ENCODE results near the gene SLC26A6. TPM values are rescaled to one million over a fixed set of nuclear protein-coding genes. Genes with fewer than 3 reads are reported as not detected.

SLC26A6 gene
- total RNA-seq, 2 experiments from 2014 or later = 35.0 to 38.5 TPM

- ChIA-PET CTCF (interaction anchor here (0.5 kb wide), 1 partner anchor 86 kb away, joined by 3 read pairs; no protein-coding TSS in a partner anchor), POLR2A (no interaction called here)
- intact Hi-C loops (cut with DNase I, micrococcal nuclease) = no loop called here
- H3K4me1 Mint-ChIP-seq = no peaks in the 10 kb centered on the region
- no peak for DNase-seq
- H3K4me3 Mint-ChIP-seq = no peak overlapping the region
- H3K27me3 Mint-ChIP-seq = no peaks in the 10 kb centered on the region
- no peaks in the 10 kb centered on the region for H3K9me3 Mint-ChIP-seq (ENCODE audit: low read depth)
- peaks cover 2% of the 10 kb centered on the region for H3K36me3 Mint-ChIP-seq (ENCODE audit: low read depth)
- no peak overlapping the region for H3K27ac Mint-ChIP-seq
- no peak for ATAC-seq
These were observed 9.9 kb upstream of the SLC26A6 start for GRCh38 chr3:48644898-48645760.

- CTCF ChIA-PET = no interaction called here
- Mint-ChIP-seq H3K27ac (no peak overlapping the region), H3K4me1 (no peaks in the 10 kb centered on the region), H3K9me3 (ENCODE audit: low read depth) (no peaks in the 10 kb centered on the region), H3K27me3 (no peaks in the 10 kb centered on the region), H3K4me3 (no peak overlapping the region), H3K36me3 (ENCODE audit: low read depth) (peaks cover 4% of the 10 kb centered on the region)
- POLR2A ChIA-PET = interaction anchor here (0.6 kb wide), 1 partner anchor 1170 kb away, joined by 3 read pairs; no protein-coding TSS in a partner anchor
- intact Hi-C loops (cut with DNase I, micrococcal nuclease) = no loop called here
- no peak for DNase-seq
- no peak for ATAC-seq
These were observed 7.3 kb upstream of the SLC26A6 start for GRCh38 chr3:48642605-48643004.

DNA sequence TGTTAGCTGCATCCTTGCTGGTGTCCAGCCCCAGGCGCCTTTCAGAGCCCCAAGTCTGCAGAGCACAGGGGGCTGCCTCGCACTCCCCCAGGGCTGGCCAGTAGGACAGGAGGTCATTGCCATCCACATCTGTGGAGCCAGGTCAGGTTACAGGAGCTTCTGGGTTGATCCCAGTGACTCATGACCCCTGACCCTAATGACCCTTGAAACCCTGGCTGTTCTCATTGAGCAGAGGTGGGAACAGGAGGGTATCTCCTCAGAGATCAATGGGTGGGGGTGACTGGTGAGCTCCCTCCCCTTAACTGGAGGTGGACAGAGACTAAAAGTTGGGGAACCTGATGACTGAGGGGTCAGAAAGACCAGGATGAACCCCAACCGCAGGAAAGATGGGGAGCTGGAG, 6.1 kb upstream of the SLC26A6 start:
- no peaks in the 10 kb centered on the region for H3K9me3 Mint-ChIP-seq (ENCODE audit: low read depth)
- no peak overlapping the region for H3K4me3 Mint-ChIP-seq
- CTCF ChIA-PET = interaction anchor here (0.8 kb wide), 1 partner anchor 85 kb away, joined by 3 read pairs; the partner anchor contains the start of gene PFKFB4
- ATAC-seq (no peak), DNase-seq (no peak)
- no peaks in the 10 kb centered on the region for H3K27me3 Mint-ChIP-seq
- POLR2A ChIA-PET = no interaction called here
- intact Hi-C loops (cut with DNase I, micrococcal nuclease) = no loop called here
- H3K27ac Mint-ChIP-seq = no peak overlapping the region
- H3K36me3 Mint-ChIP-seq (ENCODE audit: low read depth) = peaks cover 4% of the 10 kb centered on the region
- no peaks in the 10 kb centered on the region for H3K4me1 Mint-ChIP-seq

DNA sequence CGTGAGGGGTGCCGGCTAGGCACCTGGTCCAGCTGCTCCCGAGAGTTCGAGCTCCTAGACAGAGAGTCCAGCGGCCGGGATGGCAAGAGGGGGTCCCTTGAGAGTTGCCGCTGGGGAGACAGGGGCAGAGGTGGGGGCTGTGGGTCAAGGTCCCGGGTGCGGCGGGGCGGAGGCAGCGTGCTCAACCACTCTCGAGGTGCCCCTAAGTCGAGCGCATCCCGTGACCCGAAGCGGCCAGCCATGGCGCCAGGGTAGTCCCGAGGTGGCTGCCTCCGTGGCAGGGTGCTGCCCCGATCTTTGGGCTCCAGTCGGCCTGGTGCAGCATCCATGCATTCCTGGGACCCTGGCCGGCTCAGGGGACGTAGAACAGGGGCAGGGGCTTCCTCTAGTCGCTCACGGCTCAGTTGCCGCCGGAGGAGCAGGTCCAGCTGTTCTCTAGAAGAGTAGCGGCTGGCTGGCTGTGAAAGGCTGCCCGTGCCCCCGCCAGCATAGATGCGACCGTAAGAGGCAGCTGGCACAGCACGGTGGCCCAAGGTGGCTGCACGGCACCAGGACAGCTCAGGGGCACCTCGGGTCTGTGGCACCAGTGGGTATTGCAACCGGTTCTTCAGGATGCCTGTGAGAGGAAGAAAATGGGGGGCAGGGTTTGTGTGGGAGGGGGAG, 4.8 kb upstream of the SLC26A6 start:
- CTCF ChIA-PET = interaction anchor here (1.8 kb wide), 1 partner anchor 239 kb away, joined by 6 read pairs; no protein-coding TSS in a partner anchor
- intact Hi-C loops (cut with DNase I, micrococcal nuclease) = no loop called here
- Mint-ChIP-seq H3K36me3 (ENCODE audit: low read depth) (peaks cover 4% of the 10 kb centered on the region), H3K9me3 (ENCODE audit: low read depth) (no peaks in the 10 kb centered on the region), H3K27ac (no peak overlapping the region), H3K27me3 (no peaks in the 10 kb centered on the region), H3K4me3 (no peak overlapping the region), H3K4me1 (peaks cover 3% of the 10 kb centered on the region)
- ATAC-seq (no peak), DNase-seq (no peak)
- POLR2A ChIA-PET = no interaction called here

GRCh38 chr3:48637305-48637704, 2.0 kb upstream of the SLC26A6 start:
- ChIA-PET POLR2A (no interaction called here), CTCF (no interaction called here)
- DNase-seq = no peak
- no peak for ATAC-seq
- Mint-ChIP-seq H3K9me3 (ENCODE audit: low read depth) (no peaks in the 10 kb centered on the region), H3K4me3 (peak overlapping the region; percentile 7), H3K4me1 (peaks cover 13% of the 10 kb centered on the region), H3K36me3 (ENCODE audit: low read depth) (peaks cover 8% of the 10 kb centered on the region), H3K27ac (no peak overlapping the region), H3K27me3 (no peaks in the 10 kb centered on the region)
- intact Hi-C loops (cut with DNase I, micrococcal nuclease) = no loop called here

DNA sequence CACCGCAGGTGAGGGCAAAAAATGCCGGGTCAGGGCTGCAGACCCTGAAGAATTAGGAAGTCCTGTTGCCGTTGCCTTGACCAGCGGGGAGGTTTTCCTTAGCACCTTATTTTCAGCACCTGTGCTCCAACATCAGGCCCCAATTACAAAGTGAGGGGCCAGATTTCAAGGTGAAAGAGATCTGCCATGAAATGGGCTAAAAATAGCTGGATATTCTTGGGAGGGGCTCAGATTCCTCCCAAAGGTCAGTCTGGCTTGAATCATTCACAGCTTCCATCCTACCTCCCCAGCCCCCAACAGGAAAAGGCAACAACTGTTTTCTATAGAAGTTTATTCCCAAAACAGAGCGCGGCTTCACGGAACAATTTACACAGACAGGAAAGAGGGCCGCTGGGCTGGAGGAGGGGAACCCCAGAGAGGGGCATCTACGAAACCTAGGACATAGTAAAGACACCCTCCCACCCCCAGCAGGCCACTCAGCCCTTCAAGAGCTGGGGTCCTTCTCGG, 941 bp upstream of the SLC26A6 start:
- Mint-ChIP-seq H3K27me3 (no peaks in the 10 kb centered on the region), H3K27ac (peak overlapping the region; percentile 37), H3K9me3 (ENCODE audit: low read depth) (no peaks in the 10 kb centered on the region), H3K4me3 (peak overlapping the region; percentile 84), H3K36me3 (ENCODE audit: low read depth) (peaks cover 10% of the 10 kb centered on the region), H3K4me1 (peaks cover 13% of the 10 kb centered on the region)
- ChIA-PET CTCF (interaction anchor here (0.8 to 3.0 kb wide), 19 partner anchors 9 to 236 kb away, joined by 3 to 20 read pairs (median 5); partner anchors contain the start of genes PFKFB4 and UQCRC1), POLR2A (interaction anchor here (0.8 to 1.2 kb wide), 4 partner anchors 26 to 704 kb away, joined by 3 to 5 read pairs (median 4); partner anchors contain the start of genes CCDC51, TMA7, UQCRC1 and USP4)
- ATAC-seq = no peak
- DNase-seq = no peak
- intact Hi-C loops (cut with DNase I, micrococcal nuclease) = no loop called here

- H3K27me3 Mint-ChIP-seq = no peaks in the 10 kb centered on the region
- peak; percentile 14 for ATAC-seq
- H3K27ac Mint-ChIP-seq = no peak overlapping the region
- peak overlapping the region; percentile 84 for H3K4me3 Mint-ChIP-seq
- intact Hi-C loops (cut with DNase I, micrococcal nuclease) = loop anchor here (1.0 to 2.0 kb wide), 14 partner anchors 20 to 460 kb away; partner anchors contain the start of genes UQCRC1 (in 2 of the 2), CCDC51 (in 1 of the 2), CDC25A (in 1 of the 2) and IP6K2 (in 1 of the 2)
- H3K4me1 Mint-ChIP-seq = peaks cover 13% of the 10 kb centered on the region
- DNase-seq = peak; percentile 68
- ChIA-PET POLR2A (interaction anchor here (1.1 to 1.2 kb wide), 4 partner anchors 22 to 705 kb away, joined by 3 to 5 read pairs (median 4); partner anchors contain the start of genes CCDC51, TMA7, UQCRC1 and USP4), CTCF (interaction anchor here (0.6 to 3.0 kb wide), 19 partner anchors 9 to 375 kb away, joined by 3 to 20 read pairs (median 5); partner anchors contain the start of genes PFKFB4 and UQCRC1)
- peaks cover 10% of the 10 kb centered on the region for H3K36me3 Mint-ChIP-seq (ENCODE audit: low read depth)
- no peaks in the 10 kb centered on the region for H3K9me3 Mint-ChIP-seq (ENCODE audit: low read depth)
These were observed 520 bp downstream of the SLC26A6 start for GRCh38 chr3:48634661-48635221.

- ATAC-seq (no peak), DNase-seq (no peak)
- H3K27ac Mint-ChIP-seq = no peak overlapping the region
- no peaks in the 10 kb centered on the region for H3K9me3 Mint-ChIP-seq (ENCODE audit: low read depth)
- peaks cover 12% of the 10 kb centered on the region for H3K36me3 Mint-ChIP-seq (ENCODE audit: low read depth)
- POLR2A ChIA-PET = interaction anchor here (0.7 kb wide), 1 partner anchor 460 kb away, joined by 3 read pairs; the partner anchor contains the start of gene QRICH1
- CTCF ChIA-PET = interaction anchor here (0.6 to 3.0 kb wide), 7 partner anchors 20 to 233 kb away, joined by 3 to 20 read pairs (median 10); partner anchors contain the start of genes PFKFB4 and UQCRC1
- no peaks in the 10 kb centered on the region for H3K27me3 Mint-ChIP-seq
- intact Hi-C loops (cut with DNase I, micrococcal nuclease) = loop anchor here in 1 of 2 experiments (2.0 kb wide), 1 partner anchor 23 kb away; no protein-coding TSS in a partner anchor
- H3K4me1 Mint-ChIP-seq = peaks cover 13% of the 10 kb centered on the region
- H3K4me3 Mint-ChIP-seq = peak overlapping the region; percentile 84
These were observed 1.5 kb downstream of the SLC26A6 start for GRCh38 chr3:48633743-48634142.

DNA sequence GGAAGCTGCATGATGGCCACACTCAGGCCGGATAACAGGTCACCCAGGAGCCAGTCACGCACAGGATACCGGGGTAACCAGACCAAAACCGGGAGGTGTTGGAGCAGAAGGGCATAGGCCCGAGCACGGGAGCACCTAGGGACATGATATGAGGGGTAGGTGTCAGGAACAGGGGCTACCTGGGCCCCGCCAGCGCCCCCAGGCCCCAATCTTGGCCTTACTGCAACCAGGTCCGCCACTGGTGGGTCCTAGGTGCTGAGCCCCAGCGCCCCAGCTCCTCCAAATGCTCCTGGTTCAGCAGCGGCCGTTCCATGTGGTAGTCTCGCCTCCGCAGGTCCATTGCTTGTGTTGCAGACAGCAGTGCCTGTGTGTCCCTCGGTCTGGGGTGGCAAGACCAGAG, 2.0 kb downstream of the SLC26A6 start:
- ChIA-PET POLR2A (no interaction called here), CTCF (interaction anchor here (1.1 to 3.0 kb wide), 3 partner anchors 20 to 50 kb away, joined by 3 to 20 read pairs (median 4); no protein-coding TSS in a partner anchor)
- Mint-ChIP-seq H3K9me3 (ENCODE audit: low read depth) (no peaks in the 10 kb centered on the region), H3K27ac (no peak overlapping the region), H3K4me1 (peaks cover 13% of the 10 kb centered on the region), H3K27me3 (no peaks in the 10 kb centered on the region), H3K36me3 (ENCODE audit: low read depth) (peaks cover 12% of the 10 kb centered on the region), H3K4me3 (peak overlapping the region; percentile 12)
- intact Hi-C loops (cut with DNase I, micrococcal nuclease) = no loop called here
- DNase-seq (no peak), ATAC-seq (no peak)

- Mint-ChIP-seq H3K27ac (no peak overlapping the region), H3K9me3 (ENCODE audit: low read depth) (no peaks in the 10 kb centered on the region), H3K4me1 (peaks cover 13% of the 10 kb centered on the region), H3K36me3 (ENCODE audit: low read depth) (peaks cover 23% of the 10 kb centered on the region), H3K27me3 (no peaks in the 10 kb centered on the region), H3K4me3 (no peak overlapping the region)
- no peak for DNase-seq
- CTCF ChIA-PET = interaction anchor here (0.6 to 0.7 kb wide), 2 partner anchors 22 to 303 kb away, joined by 3 to 4 read pairs; no protein-coding TSS in a partner anchor
- POLR2A ChIA-PET = interaction anchor here (0.5 kb wide), 1 partner anchor 13 kb away, joined by 4 read pairs; no protein-coding TSS in a partner anchor
- ATAC-seq = no peak
- intact Hi-C loops (cut with DNase I, micrococcal nuclease) = no loop called here
These were observed 3.5 kb downstream of the SLC26A6 start for GRCh38 chr3:48631516-48632448.

Data from activated CD4-positive, alpha-beta T cell treated with anti-CD3 and anti-CD28 coated beads for 36 hours (primary cell).